Thyroid gland (tissue), 4 donors: ENCODE results near the gene NRARP.

Source experiments
- CTCF ChIP-seq, 6 experiments: fragments of 200-600 bp in 3 of 6; fragments of 450-650 bp in 3 of 6; sonication (generic) in 3 of 6; IDR thresholded peaks; one replicate each; pipeline ENCODE4 v1.5.1; 2016 to 2019; ENCODE audit warnings: antibody characterized with exemption in 6 of 6, mild to moderate bottlenecking in 2 of 6, inconsistent platforms in 1 of 6, moderate library complexity in 1 of 6
- POLR2A ChIP-seq, 2 donors: fragments of 450-650 bp; IDR thresholded peaks; one replicate each; pipeline ENCODE4 v1.6.1; 2017; ENCODE audit warnings: antibody characterized with exemption in 2 of 2, mild to moderate bottlenecking in 2 of 2, moderate library complexity in 1 of 2

GRCh38 chr9:137323531-137324331 is 21.7 kb upstream of the NRARP start:
- TF ChIP-seq CTCF (IDR thresholded peaks at IDR 0.05) (no peak), POLR2A (IDR thresholded peaks at IDR 0.05) (no peak)
